NCI-H460 (cell line): Measurements from ENCODE around the gene KIF5C. TPM values are rescaled to one million over a fixed set of nuclear protein-coding genes. Genes with fewer than 3 reads are reported as not detected.

Experiments used
- DNase-seq: peaks from one replicate; pipeline ENCODE4 v3.0.0-alpha.2; 2016; ENCODE audit warnings: low read depth; ENCODE audit errors: extremely low read depth
- total RNA-seq: library from RNA; depleted of rRNA; stranded (reverse); fragments of >200 nt; shearing (Covaris generic); gene quantifications from 2 replicates; pipeline ENCODE4 v1.2.3, GENCODE V29; 2014

KIF5C gene
- total RNA-seq, 1 experiment from 2014 or later = 0.64 TPM

GRCh38 chr2:149036507-149037293 is 161.7 kb downstream of the KIF5C start:
- DNase-seq = no peak

- no peak for DNase-seq
Measured at GRCh38 chr2:149037851-149038250, 162.8 kb downstream of the KIF5C start.

GRCh38 chr2:149038442-149039212 is 163.6 kb downstream of the KIF5C start, which contains the start of gene LYPD6B:
Gene LYPD6B, plus strand, starts transcription at chr2:149038699. Its CDS starts 92,250 bp downstream, at chr2:149130949.
- DNase-seq = no peak

GRCh38 chr2:149039213-149039724 is 164.2 kb downstream of the KIF5C start:
- no peak for DNase-seq

- peak; percentile 11 for DNase-seq
Measured at GRCh38 chr2:149040451-149040850, 165.4 kb downstream of the KIF5C start.

GRCh38 chr2:149041482-149041881 is 166.5 kb downstream of the KIF5C start:
- no peak for DNase-seq

GRCh38 chr2:149042881-149043280 is 167.9 kb downstream of the KIF5C start:
- DNase-seq = no peak

GRCh38 chr2:149044500-149044899 is 169.5 kb downstream of the KIF5C start:
- DNase-seq = no peak

GRCh38 chr2:149047118-149047517 is 172.1 kb downstream of the KIF5C start:
- no peak for DNase-seq

GRCh38 chr2:149049142-149049541 is 174.1 kb downstream of the KIF5C start:
- DNase-seq = no peak

GRCh38 chr2:149050188-149050587 is 175.2 kb downstream of the KIF5C start:
- DNase-seq = no peak

GRCh38 chr2:149055751-149056150 is 180.7 kb downstream of the KIF5C start:
- no peak for DNase-seq

- DNase-seq = no peak
Measured at GRCh38 chr2:149056541-149057255, 181.7 kb downstream of the KIF5C start.

- DNase-seq = no peak
Measured at GRCh38 chr2:149057401-149057800, 182.4 kb downstream of the KIF5C start.

GRCh38 chr2:149058936-149059335 is 183.9 kb downstream of the KIF5C start:
- DNase-seq = no peak

- no peak for DNase-seq
Measured at GRCh38 chr2:149059822-149060221, 184.8 kb downstream of the KIF5C start.

- DNase-seq = no peak
Measured at GRCh38 chr2:149061133-149061745, 186.2 kb downstream of the KIF5C start.

GRCh38 chr2:149062531-149062930 is 187.5 kb downstream of the KIF5C start:
- no peak for DNase-seq

GRCh38 chr2:149063177-149063576 is 188.2 kb downstream of the KIF5C start:
- DNase-seq = no peak

GRCh38 chr2:149064365-149064841 is 189.4 kb downstream of the KIF5C start:
- DNase-seq = no peak
